Esophagus muscularis mucosa (tissue), 3 donors: ENCODE data around the gene C3orf22.

Source experiments
- CTCF ChIP-seq, 3 experiments: fragments of 200-600 bp in 2 of 3; fragments of 450-650 bp in 1 of 3; sonication (generic) in 2 of 3; IDR thresholded peaks; one replicate each; pipeline ENCODE4 v1.5.1; 2017 to 2019; ENCODE audit warnings: antibody characterized with exemption in 3 of 3, mild to moderate bottlenecking in 2 of 3, moderate library complexity in 1 of 3
- POLR2A ChIP-seq: fragments of 450-650 bp; IDR thresholded peaks from one replicate; pipeline ENCODE4 v1.6.1; 2017; ENCODE audit warnings: antibody characterized with exemption, moderate library complexity, mild to moderate bottlenecking, low read depth

DNA sequence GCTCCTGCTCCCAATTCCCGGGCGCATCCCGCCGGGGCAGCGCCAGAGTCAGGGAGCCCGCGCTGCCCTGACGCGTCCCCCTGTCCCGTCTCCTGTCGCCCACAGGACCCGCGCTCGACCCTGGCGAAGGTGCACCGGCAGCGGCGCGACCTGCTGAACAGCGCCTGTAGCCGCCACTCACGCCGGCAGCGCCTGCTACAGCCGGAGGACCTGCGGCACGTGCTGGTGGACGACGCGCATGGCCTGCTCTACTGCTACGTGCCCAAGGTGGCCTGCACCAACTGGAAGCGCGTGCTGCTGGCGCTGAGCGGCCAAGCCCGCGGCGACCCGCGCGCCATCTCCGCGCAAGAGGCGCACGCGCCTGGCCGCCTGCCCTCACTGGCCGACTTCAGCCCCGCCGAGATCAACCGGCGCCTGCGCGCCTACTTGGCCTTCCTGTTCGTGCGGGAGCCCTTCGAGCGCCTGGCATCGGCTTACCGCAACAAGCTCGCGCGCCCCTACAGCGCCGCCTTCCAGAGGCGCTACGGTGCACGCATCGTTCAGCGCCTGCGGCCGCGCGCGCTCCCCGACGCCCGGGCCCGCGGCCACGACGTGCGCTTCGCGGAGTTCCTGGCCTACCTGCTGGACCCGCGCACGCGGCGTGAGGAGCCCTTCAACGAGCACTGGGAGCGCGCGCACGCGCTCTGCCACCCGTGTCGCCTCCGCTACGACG, 16.9 kb downstream of the C3orf22 start:
- TF ChIP-seq CTCF (IDR thresholded peaks at IDR 0.05) (no peak), POLR2A (no peak)
